Stimulated activated CD8-positive, alpha-beta memory T cell treated with anti-CD3 and anti-CD28 coated beads, Interleukin-12 subunit alpha, Interleukin-12 subunit beta, amount 100 ng/mL, for 4 hours (primary cell): ENCODE data around the gene NRXN3.
"Not testable (repeated sequence)": the region's sequence is repeated elsewhere in the genome, so short reads cannot be mapped to it uniquely, and the experiment has no call there.

Source experiments
- DNase-seq: peaks from one replicate; pipeline ENCODE4 v3.0.0-alpha.2; 2020; ENCODE audit warnings: low read depth

Gene NRXN3

GRCh38 chr14:79016828-79017505 is 846.8 kb downstream of the NRXN3 start:
- no peak for DNase-seq

GRCh38 chr14:79017561-79017960 is 847.4 kb downstream of the NRXN3 start:
- DNase-seq = no peak

- DNase-seq = no peak
Measured at GRCh38 chr14:79018836-79019235, 848.7 kb downstream of the NRXN3 start.

GRCh38 chr14:79019898-79020297 is 849.7 kb downstream of the NRXN3 start:
- DNase-seq = not testable (repeated sequence)

- DNase-seq = no peak
Measured at GRCh38 chr14:79021766-79022165, 851.6 kb downstream of the NRXN3 start.

GRCh38 chr14:79027138-79027537 is 857.0 kb downstream of the NRXN3 start:
- no peak for DNase-seq

- no peak for DNase-seq
Measured at GRCh38 chr14:79028281-79028680, 858.1 kb downstream of the NRXN3 start.

DNA sequence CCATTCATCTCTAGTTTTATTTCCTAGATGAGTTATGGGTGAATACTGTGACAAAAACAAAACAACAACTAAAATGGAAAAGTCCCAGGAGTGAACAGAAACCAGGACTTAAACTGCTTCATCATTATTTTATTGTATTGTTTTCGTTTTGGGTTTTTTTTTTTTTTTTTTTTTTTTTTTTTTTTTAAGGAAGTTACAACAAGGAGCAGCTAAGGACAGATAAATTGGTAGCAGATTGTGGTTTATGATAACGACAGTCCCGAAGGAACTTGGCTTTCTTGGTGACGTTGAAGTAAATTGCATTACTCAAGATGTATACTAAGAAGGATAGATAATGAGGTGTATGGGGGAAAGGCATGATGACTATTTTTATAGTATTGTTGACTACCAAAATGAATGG is 866.3 kb downstream of the NRXN3 start:
- no peak for DNase-seq

GRCh38 chr14:79037106-79037505 is 866.9 kb downstream of the NRXN3 start:
- DNase-seq = no peak

GRCh38 chr14:79037593-79037992 is 867.4 kb downstream of the NRXN3 start:
- DNase-seq = no peak

- DNase-seq = no peak
Measured at GRCh38 chr14:79040790-79041189, 870.6 kb downstream of the NRXN3 start.

DNA sequence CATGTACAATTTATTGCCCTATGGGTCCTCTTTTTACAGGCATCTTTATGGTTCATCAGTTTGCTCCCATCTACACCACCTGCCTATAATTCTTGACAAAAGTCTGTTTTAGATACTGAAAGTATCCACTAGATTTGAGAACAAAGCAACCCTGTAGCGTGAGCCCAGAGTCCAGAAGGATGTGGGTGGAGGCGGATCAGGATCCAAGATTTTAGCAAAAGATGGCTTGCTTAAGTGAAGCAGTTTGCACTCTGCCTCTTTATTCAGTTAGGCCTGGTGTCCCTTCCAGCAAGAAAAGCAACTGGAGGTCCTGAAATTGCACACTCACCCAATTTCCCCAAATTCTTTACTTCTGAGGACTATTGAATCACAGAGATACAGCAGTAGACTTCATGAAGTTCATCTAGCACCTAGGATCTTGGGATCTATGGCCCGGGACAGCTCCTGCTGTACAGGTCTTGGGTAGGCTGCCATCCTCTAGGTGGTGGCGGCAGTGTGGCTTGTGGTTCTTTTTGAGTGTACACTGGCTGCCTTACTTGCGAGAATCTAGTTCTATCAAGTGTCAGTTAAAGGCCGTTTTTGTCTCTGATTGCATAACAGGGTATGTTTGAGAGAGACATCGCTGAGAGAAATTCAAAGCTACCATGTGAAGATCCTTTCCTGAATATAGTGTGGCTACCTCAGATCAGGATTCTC is 873.2 kb downstream of the NRXN3 start:
- no peak for DNase-seq

- no peak for DNase-seq
Measured at GRCh38 chr14:79044894-79045624, 874.9 kb downstream of the NRXN3 start.

DNA sequence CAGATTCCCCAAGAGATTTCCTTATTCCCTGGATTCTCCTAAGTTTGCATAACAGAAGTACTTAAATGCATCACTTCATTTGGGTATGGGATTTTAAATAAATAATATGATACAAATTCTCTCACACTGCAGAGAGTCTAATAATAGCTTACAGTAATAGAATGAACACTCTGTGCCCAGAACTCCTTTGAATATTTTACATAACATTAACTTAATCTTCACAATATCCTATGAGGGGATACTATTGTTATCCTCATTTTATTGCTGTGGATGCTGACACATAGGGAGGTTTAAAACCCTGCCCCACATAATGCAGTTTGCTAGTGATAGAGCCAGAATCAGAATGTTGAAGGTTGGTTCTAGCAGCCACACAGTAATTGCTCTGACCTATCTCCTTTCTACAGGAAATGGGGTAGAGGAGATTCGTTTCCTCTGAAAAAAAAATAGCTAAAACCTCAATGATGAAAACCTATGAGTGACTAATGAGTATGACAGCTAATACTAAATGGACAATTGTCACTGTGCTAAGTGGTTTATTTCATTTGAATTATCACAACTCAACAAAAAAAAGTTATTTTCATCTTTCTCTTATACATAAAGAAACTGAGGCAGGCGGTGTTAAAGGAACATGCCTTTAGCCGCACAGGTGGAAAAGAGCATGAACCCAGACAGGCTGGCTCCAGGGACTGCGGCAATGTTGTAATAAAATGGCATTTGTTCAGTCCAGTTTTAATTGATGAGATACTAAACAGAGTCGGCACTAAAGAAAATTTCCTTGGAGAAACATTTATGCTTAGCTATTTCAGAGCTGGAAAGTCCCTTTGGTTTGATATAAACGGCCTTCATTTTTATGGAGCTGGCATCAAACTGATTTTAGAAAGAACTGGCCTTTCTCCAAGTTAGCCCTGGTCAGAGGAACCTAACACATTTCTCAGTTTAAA is 880.9 kb downstream of the NRXN3 start:
- no peak for DNase-seq

DNA sequence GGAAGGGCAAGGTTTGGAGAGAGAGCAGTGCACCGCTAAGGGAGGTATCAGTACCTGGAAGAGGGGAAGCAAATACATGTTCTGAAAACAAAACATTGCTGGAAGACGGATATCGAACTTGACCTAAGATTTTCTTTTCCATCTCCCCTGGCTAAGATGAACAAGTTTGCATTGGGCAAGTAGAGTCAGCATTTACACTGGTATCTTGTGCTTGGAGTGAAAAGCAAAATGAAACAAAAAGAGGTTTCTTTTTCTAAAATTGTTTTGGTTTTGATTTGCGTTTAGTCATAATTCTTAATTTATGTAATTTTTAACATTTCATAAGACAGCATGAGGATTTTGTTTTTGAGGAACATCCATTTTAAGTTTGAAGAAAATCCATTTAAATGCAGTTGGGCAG is 881.6 kb downstream of the NRXN3 start:
- no peak for DNase-seq

DNA sequence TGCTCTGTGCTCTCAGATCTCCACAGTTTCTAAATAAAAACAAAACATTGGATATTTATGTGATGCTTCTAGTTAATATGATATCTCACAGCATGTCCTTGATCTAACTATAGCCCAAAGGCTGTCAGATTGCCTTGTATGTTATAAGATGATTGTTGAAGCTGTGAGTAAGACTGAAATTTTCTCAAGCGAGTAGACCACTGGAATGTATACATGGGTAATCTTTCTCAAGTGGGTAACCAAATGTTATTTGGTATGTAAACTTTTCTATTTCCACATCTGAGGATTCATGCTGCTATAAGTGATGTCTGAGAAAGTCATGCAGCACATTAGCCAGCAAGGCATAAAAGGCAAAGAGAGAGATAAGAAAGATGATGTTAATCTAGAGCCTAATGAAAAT is 886.7 kb downstream of the NRXN3 start:
- no peak for DNase-seq

- no peak for DNase-seq
Measured at GRCh38 chr14:79057333-79057732, 887.2 kb downstream of the NRXN3 start.

- no peak for DNase-seq
Measured at GRCh38 chr14:79062226-79062625, 892.1 kb downstream of the NRXN3 start.

DNA sequence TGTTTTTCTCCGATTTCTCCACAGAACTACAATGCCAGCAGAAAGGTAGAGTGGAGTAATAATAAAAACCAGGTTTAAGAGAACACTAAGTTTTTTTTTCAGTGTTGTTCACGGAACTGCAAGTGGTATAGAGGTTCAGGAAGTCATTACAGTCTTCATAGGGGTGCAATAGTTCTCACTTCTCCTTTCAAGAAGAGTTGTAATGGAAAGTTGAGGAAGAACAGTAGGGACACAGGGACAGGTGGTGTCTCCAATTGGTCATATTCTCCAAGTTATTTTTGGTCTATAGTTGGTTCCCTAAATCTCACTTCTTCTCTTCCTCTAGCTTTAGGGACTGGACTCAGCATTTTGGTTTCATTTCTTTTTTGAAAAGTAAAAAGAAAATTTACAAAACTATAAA is 894.0 kb downstream of the NRXN3 start:
- no peak for DNase-seq

DNA sequence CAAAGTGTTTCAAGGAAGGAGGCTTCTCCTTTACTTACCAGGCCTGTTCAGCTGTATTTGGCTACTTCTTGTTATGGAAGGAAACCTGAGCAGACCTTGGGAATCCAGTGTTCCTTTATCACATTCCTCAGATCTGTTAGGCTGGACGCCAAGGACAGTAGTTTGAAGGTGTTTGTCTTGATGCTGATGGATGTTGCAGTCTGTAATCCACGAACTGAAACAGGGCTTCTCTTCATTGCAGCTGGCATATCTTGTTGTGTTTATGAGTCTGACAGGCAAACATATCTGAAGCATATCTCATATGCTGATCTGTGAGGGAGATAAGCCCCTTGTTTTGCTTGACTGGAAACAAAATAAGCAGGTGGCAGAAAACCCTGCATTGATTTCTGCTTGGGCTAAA is 904.3 kb downstream of the NRXN3 start:
- DNase-seq = no peak

GRCh38 chr14:79076428-79076827 is 906.3 kb downstream of the NRXN3 start:
- no peak for DNase-seq

- no peak for DNase-seq
Measured at GRCh38 chr14:79077096-79077495, 906.9 kb downstream of the NRXN3 start.
